Tibial artery (tissue), 4 donors: Measurements from ENCODE around the gene IFNA17.
"Not testable (repeated sequence)": the region's sequence is repeated elsewhere in the genome, so short reads cannot be mapped to it uniquely, and the experiment has no call there.

Experiments
- DNase-seq, 2 donors: peaks; one replicate each; pipeline ENCODE4 v3.0.0-alpha.2; 2019
- H3K27ac ChIP-seq, 2 donors: fragments of 200-600 bp; sonication (generic) in 1 of 2; 1 replicate in 1 of 2; 2 replicates in 1 of 2; pipeline ENCODE4 v1.5.1; 2018 to 2019; ENCODE audit warnings: mild to moderate bottlenecking in 1 of 2
- H3K27me3 ChIP-seq, 2 donors: fragments of 200-600 bp; sonication (generic) in 1 of 2; one replicate each; pipeline versions ENCODE4 v1.5.1 to v1.6.0; 2016 to 2019
- H3K36me3 ChIP-seq, 3 donors: fragments of 200-600 bp; sonication (generic) in 2 of 3; one replicate each; pipeline ENCODE4 v1.5.1; 2016 to 2019; ENCODE audit warnings: mild to moderate bottlenecking in 2 of 3
- H3K4me1 ChIP-seq, 4 donors: fragments of 200-600 bp; sonication (generic) in 2 of 4; 1 replicate in 3 of 4; 2 replicates in 1 of 4; pipeline ENCODE4 v1.5.1; 2016 to 2019
- H3K4me3 ChIP-seq, 2 donors: fragments of 200-600 bp; sonication (generic) in 1 of 2; 1 replicate in 1 of 2; 2 replicates in 1 of 2; pipeline ENCODE4 v1.5.1; 2018 to 2019; ENCODE audit warnings: mild to moderate bottlenecking in 2 of 2
- H3K9me3 ChIP-seq, 3 donors: fragments of 200-600 bp; sonication (generic) in 1 of 3; one replicate each; pipeline ENCODE4 v1.5.1; 2016 to 2019
- intact Hi-C: fragments of 100-400 bp; cut with DNase I; formaldehyde crosslinking; loops from one replicate; pipeline ENCODE4 v1.15.0; 2023; ENCODE audit warnings: low total_unique reads
- TF ChIP-seq, protein P1 (sequence below), 2 experiments: fragments of 200-600 bp in 1 of 2; fragments of 450-650 bp in 1 of 2; IDR thresholded peaks; one replicate each; pipeline ENCODE4 v1.5.1; 2017 to 2019; ENCODE audit warnings: antibody characterized with exemption in 2 of 2, mild to moderate bottlenecking in 1 of 2, moderate library complexity in 1 of 2

The IFNA17 gene

DNA sequence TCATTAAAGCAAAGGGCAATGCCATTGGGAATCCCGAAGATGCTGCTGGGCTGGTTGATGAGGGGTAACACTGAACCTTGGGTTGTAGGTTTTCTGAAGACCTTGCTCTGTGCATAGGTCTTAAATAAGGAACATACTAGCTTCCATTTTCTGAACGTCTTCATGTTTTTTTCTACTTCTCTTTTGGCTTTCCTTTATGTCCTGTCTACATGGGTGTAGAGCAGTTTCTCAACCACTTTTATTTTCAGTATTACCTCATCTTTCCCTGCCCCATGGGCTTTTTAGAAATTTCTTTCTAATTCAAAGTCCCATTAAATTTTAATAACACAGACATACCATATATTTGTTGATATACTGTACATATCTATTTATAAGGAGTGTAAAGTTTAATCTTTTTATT lies 11.9 kb upstream of the IFNA17 start, which contains the start of gene IFNA14:
Gene IFNA14, minus strand, starts transcription at position 95 of the 400 bp plus-strand sequence. Its CDS starts 70 bp downstream, at position 25.
- H3K4me1 ChIP-seq, result no peaks in the 10 kb centered on the region
- no peaks in the 10 kb centered on the region for H3K27me3 ChIP-seq
- intact Hi-C loops, result no loop called here
- TF ChIP-seq, protein P1, sequence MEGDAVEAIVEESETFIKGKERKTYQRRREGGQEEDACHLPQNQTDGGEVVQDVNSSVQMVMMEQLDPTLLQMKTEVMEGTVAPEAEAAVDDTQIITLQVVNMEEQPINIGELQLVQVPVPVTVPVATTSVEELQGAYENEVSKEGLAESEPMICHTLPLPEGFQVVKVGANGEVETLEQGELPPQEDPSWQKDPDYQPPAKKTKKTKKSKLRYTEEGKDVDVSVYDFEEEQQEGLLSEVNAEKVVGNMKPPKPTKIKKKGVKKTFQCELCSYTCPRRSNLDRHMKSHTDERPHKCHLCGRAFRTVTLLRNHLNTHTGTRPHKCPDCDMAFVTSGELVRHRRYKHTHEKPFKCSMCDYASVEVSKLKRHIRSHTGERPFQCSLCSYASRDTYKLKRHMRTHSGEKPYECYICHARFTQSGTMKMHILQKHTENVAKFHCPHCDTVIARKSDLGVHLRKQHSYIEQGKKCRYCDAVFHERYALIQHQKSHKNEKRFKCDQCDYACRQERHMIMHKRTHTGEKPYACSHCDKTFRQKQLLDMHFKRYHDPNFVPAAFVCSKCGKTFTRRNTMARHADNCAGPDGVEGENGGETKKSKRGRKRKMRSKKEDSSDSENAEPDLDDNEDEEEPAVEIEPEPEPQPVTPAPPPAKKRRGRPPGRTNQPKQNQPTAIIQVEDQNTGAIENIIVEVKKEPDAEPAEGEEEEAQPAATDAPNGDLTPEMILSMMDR (IDR thresholded peaks at IDR 0.05), result no peak
- H3K9me3 ChIP-seq, result no peaks in the 10 kb centered on the region
- H3K36me3 ChIP-seq, result no peaks in the 10 kb centered on the region
- no peak within 1 kb of the TSS for H3K4me3 ChIP-seq
- H3K27ac ChIP-seq, result no peak within 1 kb of the TSS
- DNase-seq, result no peak

DNA sequence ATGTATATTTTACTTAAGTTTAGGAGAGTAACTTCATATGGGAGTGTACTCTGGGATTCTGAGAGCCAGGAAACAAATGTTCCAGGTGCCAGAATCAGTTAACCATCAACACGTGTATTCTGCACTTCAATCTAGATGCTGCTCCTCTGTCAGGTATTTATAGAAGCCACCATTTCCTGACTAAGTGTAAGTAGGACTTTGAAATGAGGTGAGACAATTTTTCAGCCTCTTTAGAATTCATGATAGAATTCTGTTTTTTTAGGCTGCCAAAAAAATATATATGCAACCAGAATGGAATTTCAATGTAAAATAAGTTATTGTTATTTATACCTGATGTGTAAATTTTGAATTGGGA lies 8.3 kb upstream of the IFNA17 start:
- H3K4me1 ChIP-seq, intact Hi-C loops, H3K27ac ChIP-seq, H3K27me3 ChIP-seq, H3K4me3 ChIP-seq, H3K9me3 ChIP-seq, H3K36me3 ChIP-seq, DNase-seq: not testable (repeated sequence)

DNA sequence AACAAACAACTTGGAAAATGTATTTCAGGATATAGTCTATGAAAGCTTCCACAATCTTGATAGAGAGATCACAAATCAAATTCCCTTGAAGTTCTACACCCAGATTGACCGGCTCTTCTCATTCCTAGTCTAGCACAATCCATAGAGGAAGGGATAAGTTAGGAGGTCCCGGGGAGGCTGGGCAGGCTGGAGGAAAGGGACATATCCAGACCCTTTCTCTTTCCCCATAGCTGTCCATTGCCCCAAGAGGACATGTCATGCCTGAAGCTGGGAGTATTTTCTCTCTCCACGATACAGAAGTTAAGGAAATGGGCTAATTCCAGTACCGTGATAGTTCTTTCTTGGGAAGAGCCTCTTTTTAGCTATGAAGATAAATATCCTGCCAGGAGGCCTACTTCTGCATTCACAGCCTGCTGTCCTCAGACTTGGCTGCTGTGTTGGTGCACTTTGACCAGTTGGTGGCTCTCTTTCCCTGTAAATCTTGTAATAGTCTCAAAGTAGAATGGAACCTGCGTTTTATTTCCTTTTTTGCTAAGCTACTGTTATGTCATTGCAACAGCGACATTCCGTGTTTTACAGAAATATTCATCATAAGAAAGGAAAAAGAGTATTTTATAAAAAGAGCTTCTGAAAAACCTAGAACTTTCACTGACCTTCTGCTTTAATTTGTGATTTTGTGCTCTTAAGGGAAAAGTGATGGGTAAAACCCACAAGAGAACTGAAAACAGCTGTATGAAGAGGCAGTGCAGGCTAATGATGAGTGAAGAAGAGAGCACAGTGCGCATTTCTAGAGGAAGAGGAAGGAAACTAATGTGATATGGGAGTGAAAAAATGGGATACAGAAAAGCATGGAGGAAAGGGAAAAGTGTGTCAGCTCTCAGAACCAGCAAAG lies 7.7 kb upstream of the IFNA17 start:
- intact Hi-C loops, H3K36me3 ChIP-seq, H3K27ac ChIP-seq, H3K4me3 ChIP-seq, H3K9me3 ChIP-seq, H3K27me3 ChIP-seq, H3K4me1 ChIP-seq: not testable (repeated sequence)
- TF ChIP-seq, protein P1 (IDR thresholded peaks at IDR 0.05), result peak; percentile 9 to 31
- DNase-seq, result peak in 1 of 2 donors; percentile 37

DNA sequence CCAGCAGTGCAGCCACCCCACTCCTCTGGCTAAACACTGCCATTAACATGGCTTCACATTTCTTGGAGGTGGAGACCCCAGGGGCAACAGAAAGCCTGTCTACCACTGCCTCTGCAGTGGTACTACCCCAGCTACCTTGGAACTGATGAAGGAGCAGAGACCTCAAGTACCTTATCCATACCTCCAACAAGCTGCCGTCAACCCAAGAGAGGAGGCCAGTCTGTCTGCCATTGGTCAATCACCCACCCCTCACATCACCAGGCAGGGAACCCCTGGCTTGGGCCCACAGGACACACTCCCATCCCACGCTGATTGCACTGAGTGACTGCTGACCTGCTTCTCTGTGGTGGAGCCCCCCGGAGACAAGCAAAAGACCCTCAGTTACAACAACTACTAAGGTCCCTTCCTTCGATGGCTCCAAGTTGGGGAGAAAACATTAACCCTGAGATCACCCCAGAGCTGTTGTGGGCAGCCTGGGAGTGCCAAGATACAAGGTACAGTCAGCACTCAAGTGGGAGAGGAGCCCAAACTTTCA lies 6.2 kb upstream of the IFNA17 start:
- Histone ChIP-seq H3K9me3 (no peaks in the 10 kb centered on the region), H3K4me1 (no peaks in the 10 kb centered on the region), H3K36me3 (no peaks in the 10 kb centered on the region), H3K4me3 (no peak overlapping the region), H3K27me3 (no peaks in the 10 kb centered on the region), H3K27ac (no peak overlapping the region)
- DNase-seq, result no peak
- TF ChIP-seq, protein P1 (IDR thresholded peaks at IDR 0.05), result no peak
- intact Hi-C loops, result no loop called here

DNA sequence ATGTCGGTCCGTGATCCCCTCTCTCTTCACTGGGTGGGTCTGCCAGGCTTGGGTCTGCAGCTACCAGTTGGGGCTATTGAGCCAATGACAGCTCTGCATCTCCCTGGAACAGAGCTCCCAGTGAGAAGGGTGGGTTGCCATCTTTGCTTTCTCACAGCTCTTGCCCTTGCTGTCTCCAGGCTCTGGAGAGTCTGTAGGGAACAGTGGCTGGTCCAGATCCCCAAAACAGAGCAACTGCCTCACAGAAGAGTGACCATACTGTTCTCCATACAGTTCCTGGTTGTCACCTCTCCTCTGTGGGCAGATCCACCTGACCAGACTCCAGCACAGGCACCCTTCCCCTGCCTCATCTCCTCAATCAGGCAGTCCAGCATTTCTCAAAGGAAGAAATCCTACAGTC lies 5.2 kb upstream of the IFNA17 start:
- H3K4me3 ChIP-seq, result no peak overlapping the region
- H3K27me3 ChIP-seq, result no peaks in the 10 kb centered on the region
- H3K36me3 ChIP-seq, result no peaks in the 10 kb centered on the region
- intact Hi-C loops, result no loop called here
- no peak overlapping the region for H3K27ac ChIP-seq
- no peak for DNase-seq
- H3K9me3 ChIP-seq, result no peaks in the 10 kb centered on the region
- H3K4me1 ChIP-seq, result no peaks in the 10 kb centered on the region
- TF ChIP-seq, protein P1 (IDR thresholded peaks at IDR 0.05), result no peak

DNA sequence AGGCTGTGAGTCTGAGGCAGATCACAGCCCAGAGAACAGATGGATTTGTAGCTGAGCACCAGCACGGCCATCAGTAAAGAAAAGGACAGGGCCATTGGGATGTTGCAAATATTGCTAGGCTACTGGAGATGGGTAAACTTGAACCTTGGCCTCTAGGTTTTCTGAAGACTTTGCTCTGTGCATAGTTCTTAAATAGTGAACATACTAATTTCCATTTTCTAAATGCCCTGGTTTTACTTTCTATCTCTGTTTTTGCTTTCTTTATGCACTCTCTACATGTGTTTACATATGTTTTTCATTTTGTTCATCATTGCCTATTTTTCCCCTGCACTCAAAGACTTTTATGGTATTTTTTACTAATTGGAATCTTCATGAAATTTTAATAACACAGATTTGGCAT lies 10.8 kb downstream of the IFNA17 start, which contains the start of gene IFNA16:
Gene IFNA16, minus strand, starts transcription at position 101 of the 400 bp plus-strand sequence. Its CDS starts 6 bp downstream, at position 95.
- intact Hi-C loops, H3K9me3 ChIP-seq, DNase-seq: not testable (repeated sequence)

DNA sequence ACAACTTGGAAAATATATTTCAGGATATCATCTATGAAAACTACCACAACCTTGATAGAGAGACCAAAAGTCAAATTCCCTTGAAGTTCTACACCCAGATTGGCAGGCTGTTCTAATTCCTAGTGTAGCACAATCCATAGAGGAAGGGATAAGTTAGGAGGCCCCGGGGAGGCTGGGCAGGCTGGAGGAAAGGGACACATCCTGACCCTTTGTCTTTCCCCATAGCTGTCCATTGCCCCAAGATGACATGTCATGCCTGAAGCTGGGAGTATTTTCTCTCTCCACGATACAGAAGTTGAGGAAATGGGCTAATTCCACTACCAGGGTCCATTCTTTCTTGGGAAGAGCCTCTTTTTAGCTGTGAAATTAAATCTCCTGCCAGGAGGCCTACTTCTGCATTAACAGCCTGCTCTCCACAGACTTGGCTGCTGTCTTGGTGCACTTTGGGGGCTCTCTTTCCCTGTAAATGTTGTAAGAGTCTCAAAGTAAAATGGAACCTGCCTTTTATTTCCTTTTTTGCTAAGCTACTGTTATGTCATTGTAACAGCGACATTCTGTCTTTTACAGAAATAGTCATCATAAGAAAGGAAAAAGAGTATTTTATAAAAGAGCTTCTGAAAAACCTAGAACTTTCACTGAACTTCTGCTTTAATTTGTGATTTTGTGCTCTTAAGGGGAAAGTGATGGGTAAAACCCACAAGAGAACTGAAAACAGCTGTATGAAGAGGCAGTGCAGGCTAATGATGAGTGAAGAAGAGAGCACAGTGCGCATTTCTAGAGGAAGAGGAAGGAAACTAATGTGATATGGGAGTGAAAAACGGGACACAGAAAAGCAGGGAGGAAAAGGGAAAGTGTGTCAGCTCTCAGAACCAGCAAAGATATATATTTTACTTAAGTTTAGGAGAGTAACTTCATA lies 14.4 kb downstream of the IFNA17 start:
- intact Hi-C loops, H3K27ac ChIP-seq, H3K4me1 ChIP-seq, H3K36me3 ChIP-seq, DNase-seq, H3K27me3 ChIP-seq, H3K9me3 ChIP-seq, H3K4me3 ChIP-seq: not testable (repeated sequence)

More for the DNA sequence above, 10.8 kb downstream of the IFNA17 start, which contains the start of gene IFNA16:
- H3K27ac ChIP-seq, H3K36me3 ChIP-seq, H3K4me3 ChIP-seq, H3K27me3 ChIP-seq, H3K4me1 ChIP-seq: not testable (repeated sequence)

DNA sequence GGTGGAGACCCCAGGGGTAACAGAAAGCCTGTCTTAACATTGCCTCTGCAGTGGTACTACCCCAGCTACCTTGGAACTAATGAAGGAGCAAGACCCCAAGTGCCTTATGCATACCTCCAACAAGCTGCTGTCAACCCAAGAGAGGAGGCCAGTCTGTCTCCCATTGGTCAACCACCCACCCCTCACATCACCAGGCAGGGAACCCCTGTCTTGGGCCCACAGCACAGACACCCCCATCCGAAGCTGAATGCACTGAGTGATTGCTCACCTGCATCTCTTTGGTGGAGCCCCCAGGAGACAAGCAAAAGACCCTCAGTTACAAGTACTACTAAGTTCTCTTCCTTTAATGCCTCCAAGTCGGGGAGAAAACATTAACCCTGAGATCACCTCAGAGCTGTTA lies 15.9 kb downstream of the IFNA17 start:
- H3K4me3 ChIP-seq, H3K9me3 ChIP-seq, H3K27me3 ChIP-seq, H3K36me3 ChIP-seq, H3K4me1 ChIP-seq, DNase-seq, H3K27ac ChIP-seq, intact Hi-C loops: not testable (repeated sequence)

DNA sequence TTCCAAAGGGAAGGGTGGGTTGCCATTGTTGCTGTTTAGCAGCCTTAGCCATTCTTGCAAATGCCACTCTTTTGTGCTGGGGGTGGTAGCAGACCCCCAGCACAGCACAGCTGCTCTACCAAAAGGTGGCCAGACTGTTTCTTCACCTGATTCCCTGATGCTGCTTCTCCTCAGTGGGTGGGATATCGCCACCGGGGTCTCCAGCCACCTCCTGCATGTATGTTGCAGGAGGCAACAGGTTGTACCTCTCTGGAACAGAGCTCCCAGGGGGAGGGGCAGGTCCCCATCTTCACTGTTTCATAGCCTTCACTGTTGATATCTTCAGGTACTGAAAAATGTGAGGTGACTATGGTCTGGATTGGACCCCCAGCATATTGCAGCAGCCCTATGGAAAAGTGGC lies 17.2 kb downstream of the IFNA17 start:
- H3K27me3 ChIP-seq, H3K4me1 ChIP-seq, H3K9me3 ChIP-seq, H3K27ac ChIP-seq, H3K36me3 ChIP-seq, H3K4me3 ChIP-seq, intact Hi-C loops, DNase-seq: not testable (repeated sequence)
